GM12891 (cell line): ENCODE data around the gene ZBTB46.
A peak's percentile ranks its signal among the peaks of the same experiment; 100 is the strongest.

Experiments used
- DNase-seq: peaks from one replicate; pipeline ENCODE4 v3.0.0; 2011; ENCODE audit warnings: low spot score; ENCODE audit not compliant: insufficient read length
- FAIRE-seq: peaks from 2 replicates; lab custom pipeline; 2011; peaks lifted over from hg19 to GRCh38; lab: Jason Lieb, UNC
- PAX5 ChIP-seq: IDR thresholded peaks from 2 replicates; pipeline ENCODE4 v1.6.1; 2011; ENCODE audit warnings: low read length, moderate library complexity, mild to moderate bottlenecking; ENCODE audit not compliant: insufficient read depth, severe bottlenecking
- POLR2A ChIP-seq: IDR thresholded peaks from 2 replicates; pipeline ENCODE4 v1.6.1; 2011; ENCODE audit warnings: low read depth, low read length, control low read depth
- POLR2AphosphoS5 ChIP-seq: IDR thresholded peaks from 2 replicates; pipeline ENCODE4 v1.6.1; 2011; ENCODE audit warnings: low read depth, low read length, control low read depth
- POU2F2 ChIP-seq: IDR thresholded peaks from 2 replicates; pipeline ENCODE4 v1.6.1; 2011; ENCODE audit warnings: low read depth, mild to moderate bottlenecking, control low read depth, low read length, moderate library complexity
- SPI1 ChIP-seq: IDR thresholded peaks from 2 replicates; pipeline ENCODE4 v1.6.1; 2011; ENCODE audit warnings: low read depth, low read length, control low read depth
- TAF1 ChIP-seq: IDR thresholded peaks from 2 replicates; pipeline ENCODE4 v1.6.1; 2011; ENCODE audit warnings: low read depth, low read length, control low read depth

Gene ZBTB46

GRCh38 chr20:63701051-63701328 is 130.1 kb downstream of the ZBTB46 start:
- FAIRE-seq = no peak
- DNase-seq = no peak
- no peak for TF ChIP-seq POLR2AphosphoS5

GRCh38 chr20:63700199-63701050 is 130.6 kb downstream of the ZBTB46 start:
- no peak for TF ChIP-seq POLR2AphosphoS5
- no peak for TF ChIP-seq TAF1
- TF ChIP-seq POLR2A = no peak
- TF ChIP-seq SPI1 = no peak
- TF ChIP-seq PAX5 = no peak
- DNase-seq (peak; percentile 22), FAIRE-seq (no peak)

- TF ChIP-seq PAX5 (no peak), POLR2AphosphoS5 (no peak), SPI1 (no peak), POLR2A (no peak), TAF1 (no peak), POU2F2 (no peak)
- peak; percentile 19 for DNase-seq
- no peak for FAIRE-seq
Measured at GRCh38 chr20:63699466-63700198, 131.4 kb downstream of the ZBTB46 start.

- DNase-seq = peak; percentile 46
- TF ChIP-seq PAX5 (no peak), POLR2AphosphoS5 (no peak), TAF1 (no peak), POU2F2 (no peak), SPI1 (no peak), POLR2A (no peak)
- FAIRE-seq = no peak
Measured at GRCh38 chr20:63698739-63699465, 132.2 kb downstream of the ZBTB46 start.

GRCh38 chr20:63697868-63698545 is 133.1 kb downstream of the ZBTB46 start:
- DNase-seq (peak; percentile 22), FAIRE-seq (no peak)
- TF ChIP-seq POU2F2 = no peak
- TF ChIP-seq POLR2AphosphoS5 = no peak
- no peak for TF ChIP-seq TAF1
- no peak for TF ChIP-seq SPI1
- TF ChIP-seq POLR2A = no peak
- TF ChIP-seq PAX5 = no peak

- no peak for FAIRE-seq
- DNase-seq = peak; percentile 39
- TF ChIP-seq SPI1 = no peak
- no peak for TF ChIP-seq TAF1
- TF ChIP-seq POLR2A = no peak
- no peak for TF ChIP-seq PAX5
- no peak for TF ChIP-seq POU2F2
- no peak; the same call in 1 of the 2 replicates for TF ChIP-seq POLR2AphosphoS5
Measured at GRCh38 chr20:63697357-63697867, 133.7 kb downstream of the ZBTB46 start.

GRCh38 chr20:63696628-63697356 is 134.3 kb downstream of the ZBTB46 start, which contains the start of gene TNFRSF6B:
TNFRSF6B (plus strand) TSS chr20:63696652; CDS start chr20:63696768, 116 bp downstream.
- FAIRE-seq = peak; percentile 64
- peak; percentile 43 for DNase-seq

GRCh38 chr20:63696306-63696627 is 134.8 kb downstream of the ZBTB46 start:
- no peak for FAIRE-seq
- TF ChIP-seq PAX5 (no peak), POU2F2 (no peak), POLR2AphosphoS5 (no peak), POLR2A (no peak; the same call in 1 of the 2 replicates), SPI1 (no peak), TAF1 (no peak)
- peak; percentile 54 for DNase-seq

More at GRCh38 chr20:63696628-63697356, 134.3 kb downstream of the ZBTB46 start, which contains the start of gene TNFRSF6B:
- TF ChIP-seq POU2F2 (no peak), POLR2AphosphoS5 (peak; percentile 55; the same call in 1 of the 2 replicates)
